Stimulated activated CD8-positive, alpha-beta memory T cell treated with anti-CD3 and anti-CD28 coated beads, Interleukin-15, amount 100 ng/mL, for 48 hours (primary cell): Measurements from ENCODE around the gene OR4F3.
"Not testable (repeated sequence)": the region's sequence is repeated elsewhere in the genome, so short reads cannot be mapped to it uniquely, and the experiment has no call there.

ENCODE experiments used
- DNase-seq, 2 donors: peaks; one replicate each; pipeline ENCODE4 v3.0.0-alpha.2; 2020; ENCODE audit warnings: low read depth in 2 of 2

OR4F3 gene

GRCh38 chr5:181366968-181367367, at the start of gene OR4F3:
Gene OR4F3, plus strand, starts transcription at chr5:181367268.
- DNase-seq: not testable (repeated sequence)
